ENCODE data around the gene FOXP4.

Gene FOXP4

GRCh38 chr6:41523915-41524633 lies 22.1 kb upstream of the FOXP4 start:
- no peak for DNase-seq

GRCh38 chr6:41524634-41525011 lies 21.6 kb upstream of the FOXP4 start:
- no peak for DNase-seq

GRCh38 chr6:41527721-41528408 lies 18.3 kb upstream of the FOXP4 start:
- peak; percentile 23 for DNase-seq

- no peak for DNase-seq
These were observed 17.7 kb upstream of the FOXP4 start for GRCh38 chr6:41528409-41528963.

DNA sequence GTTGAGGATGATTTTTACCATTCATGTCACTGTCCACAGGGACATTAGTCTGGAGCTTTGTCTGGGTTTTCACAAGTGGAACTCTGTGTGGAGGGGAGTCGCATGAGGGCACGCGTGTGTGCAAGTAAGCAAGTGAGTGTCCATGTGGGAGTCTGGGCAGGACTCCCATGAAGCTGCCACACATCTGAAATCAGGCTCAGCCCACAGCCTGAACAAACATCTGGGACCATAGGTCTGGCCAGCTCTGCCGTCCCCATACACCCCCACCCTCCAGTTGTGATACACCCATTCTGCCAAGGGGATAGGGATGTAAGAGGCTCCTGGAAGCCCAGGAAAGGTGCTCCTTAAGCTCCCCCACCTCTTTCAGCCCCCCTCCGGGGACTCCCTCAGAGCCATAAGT lies 17.1 kb upstream of the FOXP4 start:
- DNase-seq = no peak

- DNase-seq = no peak
These were observed 16.2 kb upstream of the FOXP4 start for GRCh38 chr6:41529970-41530369.

GRCh38 chr6:41530476-41530875 lies 15.7 kb upstream of the FOXP4 start:
- no peak for DNase-seq

DNA sequence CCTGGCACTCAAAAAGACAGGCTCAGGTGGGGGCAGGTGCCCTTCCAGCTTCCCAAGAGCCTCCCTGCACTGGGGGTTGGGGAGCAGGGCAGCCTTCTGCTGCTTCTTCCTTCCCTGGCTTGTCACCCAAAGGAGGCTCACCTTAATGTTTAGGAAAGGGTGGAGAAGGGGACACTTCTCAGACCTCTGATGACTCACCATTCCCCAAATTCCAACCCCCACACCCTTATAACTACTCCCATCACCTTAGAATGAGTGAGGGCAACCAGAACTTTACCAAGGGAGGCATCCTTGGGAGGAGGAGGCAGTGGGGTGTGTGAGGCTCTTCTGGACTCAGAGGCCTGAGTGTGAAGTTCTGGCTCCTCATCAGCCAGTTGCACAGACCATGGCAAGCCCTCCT lies 15.2 kb upstream of the FOXP4 start:
- DNase-seq = no peak

DNA sequence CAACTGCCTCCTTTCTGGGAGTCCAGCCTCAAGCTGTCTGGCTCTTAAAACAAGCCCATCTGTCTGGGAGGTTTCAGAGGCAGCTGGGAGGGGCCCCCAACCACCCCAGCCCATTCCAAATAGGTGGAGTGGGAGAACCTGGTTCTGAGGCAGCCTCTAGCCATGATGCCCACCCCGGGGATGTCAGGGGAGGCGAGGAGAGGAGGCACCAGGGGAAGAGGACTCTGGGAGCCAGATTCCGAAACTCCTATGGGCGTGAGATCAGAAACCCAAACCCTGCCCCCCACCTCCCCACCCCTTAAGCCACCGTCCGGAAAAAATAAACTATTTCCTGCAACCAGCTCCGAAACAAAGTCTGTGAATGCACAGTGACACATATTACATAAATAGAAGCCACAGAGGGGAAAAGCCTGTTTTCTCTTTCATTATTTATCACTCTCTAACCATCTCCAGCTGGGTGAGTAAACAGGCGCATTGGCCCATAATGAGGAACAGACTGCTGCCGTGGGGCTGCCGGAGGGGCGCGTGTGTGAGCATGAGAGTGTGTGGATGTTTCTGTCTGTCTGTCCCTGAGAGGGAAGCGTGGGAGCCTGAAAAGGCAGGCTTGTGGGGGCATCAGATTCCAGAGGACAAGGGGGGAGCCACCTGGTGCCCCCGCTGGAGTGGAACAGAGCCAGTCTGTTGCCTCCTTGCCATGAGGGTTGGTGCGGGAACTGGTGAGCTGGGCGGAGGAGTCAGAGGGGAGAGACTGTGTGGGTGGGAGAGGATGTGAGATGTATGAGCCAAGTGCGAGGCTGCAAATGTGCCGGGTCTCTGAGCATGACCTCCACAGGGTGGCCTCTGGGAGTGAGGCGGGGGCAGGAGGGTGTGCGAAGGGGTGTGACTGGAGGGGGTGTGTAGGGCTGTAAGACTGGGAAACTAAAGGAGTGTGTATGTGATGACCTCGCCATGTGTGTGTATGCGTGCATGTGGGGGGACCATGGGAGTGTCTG lies 14.3 kb upstream of the FOXP4 start:
- DNase-seq = peak; percentile 61

- no peak for DNase-seq
These were observed 10.4 kb upstream of the FOXP4 start for GRCh38 chr6:41535766-41536165.

DNA sequence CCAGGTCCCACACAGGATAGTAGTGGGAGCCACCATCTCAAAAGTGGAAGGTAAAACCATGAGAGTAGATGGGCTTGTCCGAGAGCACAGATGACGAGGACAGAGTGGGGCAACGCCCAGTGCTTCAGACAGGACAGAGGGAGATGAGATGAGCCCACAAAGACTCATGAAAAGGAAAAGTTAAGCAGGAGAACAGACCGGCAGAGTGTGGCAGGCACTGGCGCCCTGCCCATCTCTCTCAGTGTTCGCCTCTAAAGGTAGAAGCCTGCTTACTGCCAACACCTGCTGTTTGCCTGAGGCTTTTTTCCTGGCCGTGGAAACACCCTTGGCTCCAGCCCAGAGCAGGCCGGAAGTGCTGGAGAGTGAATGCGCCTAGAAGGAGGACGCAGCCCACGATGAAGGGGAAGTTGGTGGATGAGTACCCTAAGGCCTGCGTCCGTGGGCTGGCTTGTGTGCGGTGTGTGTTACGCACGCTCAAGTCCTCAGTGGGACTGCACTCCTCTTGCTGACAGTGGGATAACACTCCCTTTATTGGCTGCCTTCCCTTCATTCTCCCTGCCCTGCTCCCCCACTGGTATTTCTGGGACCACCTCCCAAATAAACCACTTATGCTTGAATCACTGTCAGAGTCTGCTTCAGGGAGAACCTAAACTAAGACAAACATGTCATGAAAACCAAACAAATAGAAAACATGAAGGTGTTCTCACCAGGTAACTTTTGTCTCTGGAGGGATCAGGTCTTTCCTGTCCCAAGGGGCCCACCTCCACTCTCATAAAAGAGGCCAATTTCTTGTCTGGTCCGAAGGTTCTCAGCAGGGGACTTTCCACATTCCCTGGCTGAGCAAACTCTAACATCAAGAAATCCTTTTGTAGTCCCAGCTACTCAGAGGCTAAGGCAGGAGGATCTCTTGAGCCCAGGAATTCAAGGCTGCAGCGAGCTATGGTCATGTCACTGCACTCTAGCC lies 9.1 kb upstream of the FOXP4 start:
- DNase-seq = no peak

GRCh38 chr6:41538556-41539182 lies 7.5 kb upstream of the FOXP4 start:
- DNase-seq = peak; percentile 43

GRCh38 chr6:41539204-41539603 lies 7.0 kb upstream of the FOXP4 start:
- DNase-seq = no peak

DNA sequence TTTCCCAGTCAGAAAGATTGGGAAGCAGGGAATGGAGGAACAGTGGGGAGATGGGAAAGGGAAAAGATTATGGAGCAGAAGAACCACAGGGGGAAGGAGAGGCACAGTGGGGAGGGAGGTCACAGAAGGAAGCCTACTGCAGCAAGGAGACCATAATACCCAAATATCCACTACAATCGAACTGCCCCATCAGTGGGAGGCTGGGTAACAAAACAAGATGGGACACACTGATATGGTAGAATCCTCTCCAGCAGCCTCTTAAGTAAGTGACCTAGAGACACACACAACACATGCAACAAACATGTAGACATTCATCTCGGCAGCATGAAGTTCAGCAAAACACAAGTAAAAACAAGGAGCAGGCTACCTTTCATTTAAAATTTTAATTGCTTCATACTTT lies 4.8 kb upstream of the FOXP4 start:
- DNase-seq = no peak

GRCh38 chr6:41543087-41543486 lies 3.1 kb upstream of the FOXP4 start:
- DNase-seq = no peak

GRCh38 chr6:41545247-41545702 lies 906 bp upstream of the FOXP4 start:
- no peak for DNase-seq

- no peak for DNase-seq
These were observed 289 bp downstream of the FOXP4 start for GRCh38 chr6:41546475-41546865.

- peak; percentile 50 for DNase-seq
These were observed 951 bp downstream of the FOXP4 start for GRCh38 chr6:41546866-41547798.

- no peak for DNase-seq
These were observed 1.6 kb downstream of the FOXP4 start for GRCh38 chr6:41547799-41548097.

DNA sequence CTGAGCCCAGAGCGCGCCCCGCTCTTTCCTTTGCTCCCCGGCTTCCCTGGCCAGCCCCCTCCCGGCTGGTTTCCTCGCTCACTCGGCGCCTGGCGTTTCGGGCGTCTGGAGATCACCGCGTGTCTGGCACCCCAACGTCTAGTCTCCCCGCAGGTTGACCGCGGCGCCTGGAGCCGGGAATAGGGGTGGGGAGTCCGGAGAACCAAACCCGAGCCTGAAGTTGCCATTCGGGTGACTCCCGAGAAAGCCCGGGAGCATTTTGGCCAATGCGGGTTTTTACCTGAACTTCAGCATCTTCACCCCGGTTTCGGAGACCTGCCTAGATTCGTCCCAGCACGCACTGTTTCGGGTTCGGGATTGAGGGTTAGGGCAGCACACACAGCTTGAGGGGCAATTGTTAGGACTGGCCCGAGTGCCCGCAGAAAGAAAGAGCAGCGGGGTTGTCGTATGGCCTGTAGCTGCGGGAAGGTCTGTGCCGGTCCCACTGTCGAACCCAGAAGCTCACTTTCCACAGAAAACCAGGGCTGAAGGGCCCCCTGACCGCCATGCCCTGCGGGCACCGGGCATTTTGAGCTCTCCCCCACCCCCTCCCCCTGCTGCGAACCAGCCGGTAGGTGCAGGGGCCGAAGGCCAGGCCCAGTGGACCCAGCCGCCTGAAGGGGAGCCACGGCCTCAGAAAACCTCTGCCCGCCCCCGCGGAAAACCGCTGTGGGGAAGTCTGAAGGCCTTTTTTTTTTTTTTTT lies 2.1 kb downstream of the FOXP4 start:
- DNase-seq = no peak
